GM21367 (cell line): ENCODE results near the gene PRR14L.

Experiments
- ATAC-seq: cut with Tn5 transposase; IDR thresholded peaks from one replicate; pipeline ENCODE4 v1.9.1; 2021; ENCODE audit not compliant: unreplicated experiment

PRR14L gene

GRCh38 chr22:31647066-31647465 is 102.9 kb downstream of the PRR14L start:
- no peak for ATAC-seq

GRCh38 chr22:31646186-31647019 is 103.5 kb downstream of the PRR14L start:
- ATAC-seq, result no peak

DNA sequence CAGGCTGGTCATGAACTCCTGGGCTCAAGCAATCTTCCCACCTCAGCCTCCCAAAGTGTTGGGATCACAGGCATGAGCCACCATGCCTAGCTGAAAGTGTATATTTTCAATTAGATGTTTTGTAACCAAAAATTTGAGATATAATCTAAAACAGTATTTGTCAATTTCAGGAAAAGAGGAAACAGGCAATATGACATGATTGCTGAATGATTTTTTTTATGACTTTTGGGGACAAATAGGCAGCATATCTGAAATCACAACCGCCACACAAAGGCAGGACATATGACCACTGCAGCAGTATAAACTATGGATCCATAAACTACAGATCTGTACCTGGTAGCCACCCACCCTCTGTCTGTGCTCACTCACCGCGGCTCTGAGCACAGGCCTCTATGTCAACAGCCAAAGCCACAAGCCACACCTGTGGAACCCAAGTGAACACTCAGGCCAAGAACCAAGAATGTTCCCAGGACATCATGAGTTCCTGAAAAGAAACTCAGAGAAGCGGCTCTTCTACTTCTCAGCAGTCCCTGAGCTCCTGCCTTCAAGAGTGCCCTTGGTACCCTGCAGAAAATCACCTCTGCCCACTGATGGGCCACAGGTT is 110.4 kb downstream of the PRR14L start:
- no peak for ATAC-seq

GRCh38 chr22:31637891-31638618 is 111.9 kb downstream of the PRR14L start:
- no peak for ATAC-seq

GRCh38 chr22:31637447-31637890 is 112.5 kb downstream of the PRR14L start:
- peak; percentile 42 for ATAC-seq

- ATAC-seq, result no peak
Measured at GRCh38 chr22:31635638-31636306, 114.2 kb downstream of the PRR14L start.

GRCh38 chr22:31631436-31631835 is 118.5 kb downstream of the PRR14L start:
- no peak for ATAC-seq
